ENCODE data around the gene RPP30.

GRCh38 chr10:90912174-90912573 lies 40.4 kb downstream of the RPP30 start:
- TF ChIP-seq CTCF (IDR thresholded peaks at IDR 0.05) (no peak), EZH2phosphoT487 (IDR thresholded peaks at IDR 0.05) (no peak), EZH2 (IDR thresholded peaks at IDR 0.05) (no peak)
